Gastroesophageal sphincter (tissue), 3 donors: ENCODE data around the gene EPS8L1.

Experiments used
- CTCF ChIP-seq, 4 experiments: fragments of 200-600 bp in 2 of 4; fragments of 450-650 bp in 2 of 4; sonication (generic) in 1 of 4; IDR thresholded peaks; one replicate each; pipeline ENCODE4 v1.5.1; 2017 to 2019; ENCODE audit warnings: antibody characterized with exemption in 4 of 4, mild to moderate bottlenecking in 2 of 4, moderate library complexity in 2 of 4
- EP300 ChIP-seq: sonication (generic); formaldehyde crosslinking; IDR thresholded peaks from one replicate; pipeline ENCODE4 v1.6.1; 2017; ENCODE audit warnings: antibody characterized with exemption, mild to moderate bottlenecking
- POLR2A ChIP-seq, 2 donors: fragments of 450-650 bp; IDR thresholded peaks; one replicate each; pipeline ENCODE4 v1.6.1; 2017; ENCODE audit warnings: antibody characterized with exemption in 2 of 2, mild to moderate bottlenecking in 2 of 2, moderate library complexity in 1 of 2
- POLR2AphosphoS5 ChIP-seq: sonication (generic); formaldehyde crosslinking; IDR thresholded peaks from one replicate; pipeline ENCODE4 v1.6.1; 2017; ENCODE audit warnings: antibody characterized with exemption

- TF ChIP-seq POLR2A (IDR thresholded peaks at IDR 0.05) (no peak), CTCF (IDR thresholded peaks at IDR 0.05) (no peak), POLR2AphosphoS5 (no peak), EP300 (no peak)
Observed at GRCh38 chr19:55053735-55054134, 21.9 kb upstream of the EPS8L1 start.
